H1 (cell line): Measurements from ENCODE around the gene GNG7. TPM values are rescaled to one million over a fixed set of nuclear protein-coding genes. Genes with fewer than 3 reads are reported as not detected.

Experiments used
- CTCF ChIA-PET: fragments of 300-600 bp; sonication (Branson Sonifier 250); formaldehyde crosslinking; loops from one replicate; lab custom pipeline; 2021; ENCODE audit not compliant: partially characterized antibody; lab: Charles Lee
- POLR2A ChIA-PET: fragments of 300-600 bp; sonication (Branson Sonifier 250); formaldehyde crosslinking; loops from one replicate; lab custom pipeline; 2021; ENCODE audit warnings: inconsistent platforms; ENCODE audit not compliant: partially characterized antibody; lab: Charles Lee
- DNase-seq, 2 experiments: peaks; one replicate each; pipeline versions ENCODE4 v3.0.0 to v3.0.0-alpha.2; 2010 to 2022; ENCODE audit warnings: low spot score in 2 of 2, low read depth in 1 of 2, mixed read lengths in 1 of 2
- FAIRE-seq: peaks from 2 replicates; lab custom pipeline; 2011; peaks lifted over from hg19 to GRCh38; lab: Jason Lieb, UNC
- H2AFZ ChIP-seq: 2 replicates; pipeline ENCODE4 v1.8.1; 2012; ENCODE audit warnings: low read length, inconsistent platforms
- H2AK5ac ChIP-seq: 2 replicates; pipeline ENCODE4 v1.6.1; 2013; ENCODE audit warnings: low read depth, low read length
- H2BK120ac ChIP-seq: replicated peaks from 2 replicates; pipeline ENCODE3; 2013; ENCODE audit warnings: low read depth, low read length, inconsistent platforms
- H2BK12ac ChIP-seq: 2 replicates; pipeline ENCODE4 v1.6.1; 2013; ENCODE audit warnings: low read depth, low read length
- H2BK15ac ChIP-seq: 2 replicates; pipeline ENCODE4 v1.6.1; 2013; ENCODE audit warnings: low read length
- H2BK20ac ChIP-seq: 2 replicates; pipeline ENCODE4 v1.6.1; 2013; ENCODE audit warnings: low read length
- H2BK5ac ChIP-seq: 2 replicates; pipeline ENCODE4 v1.6.1; 2013; ENCODE audit warnings: low read depth, low read length
- H3K14ac ChIP-seq: 2 replicates; pipeline ENCODE4 v1.6.1; 2013; ENCODE audit warnings: inconsistent platforms; ENCODE audit not compliant: insufficient read length
- H3K18ac ChIP-seq: 2 replicates; pipeline ENCODE4 v1.6.1; 2013; ENCODE audit warnings: low read length; ENCODE audit errors: extremely low read depth
- H3K23ac ChIP-seq: 2 replicates; pipeline ENCODE4 v1.6.1; 2013; ENCODE audit warnings: inconsistent platforms; ENCODE audit not compliant: insufficient read length
- H3K23me2 ChIP-seq: 2 replicates; pipeline ENCODE4 v1.6.1; 2013; ENCODE audit warnings: low read depth, low read length
- H3K27ac ChIP-seq: 2 replicates; pipeline ENCODE4 v1.6.1; 2011; ENCODE audit warnings: low read depth, low read length, inconsistent platforms
- H3K27me3 ChIP-seq, 4 experiments: replicated peaks in 1 of 4; 1 replicate in 1 of 4; 2 replicates in 3 of 4; pipeline versions ENCODE4 v1.6.1 to v1.8.1; 2011 to 2013; ENCODE audit warnings: low read length in 3 of 4, mild to moderate bottlenecking in 3 of 4, inconsistent platforms in 2 of 4, mixed read lengths in 2 of 4, moderate library complexity in 1 of 4; ENCODE audit not compliant: control insufficient read depth in 3 of 4, insufficient read depth in 3 of 4; ENCODE audit errors: extremely low read depth in 1 of 4
- H3K36me3 ChIP-seq, 4 experiments: 2 replicates each; pipeline versions ENCODE4 v1.6.1 to v1.8.1; 2011 to 2013; ENCODE audit warnings: mild to moderate bottlenecking in 4 of 4, low read length in 3 of 4, moderate library complexity in 2 of 4, control low read depth in 1 of 4, inconsistent platforms in 1 of 4; ENCODE audit not compliant: insufficient read depth in 4 of 4, control insufficient read depth in 2 of 4
- H3K4ac ChIP-seq: replicated peaks from 2 replicates; pipeline ENCODE3; 2013; ENCODE audit warnings: low read length, low read depth, mixed read lengths, inconsistent platforms; ENCODE audit not compliant: insufficient read length
- H3K4me1 ChIP-seq, 4 experiments: replicated peaks in 1 of 4; 1 replicate in 1 of 4; 2 replicates in 3 of 4; pipeline versions ENCODE4 v1.6.1 to v1.8.1; 2011 to 2013; ENCODE audit warnings: low read length in 3 of 4, inconsistent platforms in 2 of 4, mixed read lengths in 1 of 4; ENCODE audit not compliant: insufficient read depth in 4 of 4, control insufficient read depth in 3 of 4
- H3K4me2 ChIP-seq, 2 experiments: 2 replicates each; pipeline versions ENCODE4 v1.6.1 to v1.8.1; 2011 to 2013; ENCODE audit warnings: low read depth in 2 of 2, low read length in 2 of 2, control low read depth in 1 of 2, inconsistent platforms in 1 of 2, mild to moderate bottlenecking in 1 of 2; ENCODE audit not compliant: insufficient read depth in 1 of 2
- H3K4me3 ChIP-seq, 4 experiments: fragments of 200-600, 300-600 bp in 1 of 4; sonication (generic), shearing (Covaris generic), sonication (Bioruptor Twin) in 1 of 4; 2 replicates each; pipeline versions ENCODE4 v1.5.1 to v1.8.1; 2011 to 2016; ENCODE audit warnings: low read length in 4 of 4, low read depth in 3 of 4, control low read depth in 2 of 4, inconsistent platforms in 2 of 4, mild to moderate bottlenecking in 2 of 4, mixed read lengths in 1 of 4, moderate library complexity in 1 of 4; ENCODE audit not compliant: insufficient read depth in 2 of 4; ENCODE audit errors: extremely low read depth in 1 of 4
- H3K56ac ChIP-seq: replicated peaks from 2 replicates; pipeline ENCODE3; 2013; ENCODE audit warnings: low read depth, mild to moderate bottlenecking, mixed read lengths, low read length, inconsistent platforms; ENCODE audit not compliant: insufficient read length
- H3K79me1 ChIP-seq: 2 replicates; pipeline ENCODE4 v1.6.1; 2013; ENCODE audit warnings: low read depth, low read length, control low read depth
- H3K79me2 ChIP-seq, 2 experiments: 2 replicates each; pipeline versions ENCODE4 v1.6.1 to v1.8.1; 2012 to 2013; ENCODE audit warnings: low read length in 2 of 2, mild to moderate bottlenecking in 2 of 2, inconsistent platforms in 1 of 2; ENCODE audit not compliant: insufficient read depth in 2 of 2, control insufficient read depth in 1 of 2
- H3K9ac ChIP-seq, 4 experiments: replicated peaks in 1 of 4; 1 replicate in 1 of 4; 2 replicates in 3 of 4; pipeline versions ENCODE4 v1.6.1 to v1.8.1; 2011 to 2013; ENCODE audit warnings: low read depth in 3 of 4, low read length in 3 of 4, control low read depth in 2 of 4, mild to moderate bottlenecking in 2 of 4, moderate library complexity in 2 of 4, inconsistent platforms in 1 of 4; ENCODE audit errors: extremely low read depth in 1 of 4
- H3K9me3 ChIP-seq, 2 experiments: 2 replicates each; pipeline versions ENCODE4 v1.6.1 to v1.8.1; 2012 to 2013; ENCODE audit warnings: mild to moderate bottlenecking in 2 of 2, moderate library complexity in 2 of 2, control low read depth in 1 of 2, inconsistent platforms in 1 of 2, low read depth in 1 of 2, low read length in 1 of 2, mixed read lengths in 1 of 2; ENCODE audit not compliant: insufficient read depth in 2 of 2
- H4K20me1 ChIP-seq, 2 experiments: replicated peaks in 1 of 2; 2 replicates each; pipeline versions ENCODE3 to v1.8.1; 2011 to 2013; ENCODE audit warnings: inconsistent platforms in 2 of 2, low read length in 2 of 2, mild to moderate bottlenecking in 1 of 2; ENCODE audit not compliant: insufficient read depth in 2 of 2, control insufficient read depth in 1 of 2
- H4K5ac ChIP-seq: 2 replicates; pipeline ENCODE4 v1.6.1; 2013; ENCODE audit warnings: low read length, low read depth, mixed read lengths, inconsistent platforms; ENCODE audit not compliant: insufficient read length
- H4K8ac ChIP-seq: 2 replicates; pipeline ENCODE4 v1.8.0; 2013; ENCODE audit warnings: mild to moderate bottlenecking, moderate library complexity, low read length, inconsistent platforms; ENCODE audit not compliant: insufficient read depth; ENCODE audit errors: extremely low read depth
- H4K91ac ChIP-seq: replicated peaks from 2 replicates; pipeline ENCODE3; 2013; ENCODE audit warnings: low read length, mixed read lengths, inconsistent platforms; ENCODE audit not compliant: insufficient read length
- FOSL1 ChIP-seq: IDR thresholded peaks from 2 replicates; pipeline ENCODE4 v1.6.1; 2011; ENCODE audit warnings: mild to moderate bottlenecking, low read depth, low read length, moderate library complexity; ENCODE audit not compliant: insufficient read depth
- NANOG ChIP-seq: IDR thresholded peaks from 2 replicates; pipeline ENCODE4 v1.6.1; 2011; ENCODE audit warnings: low read length, low read depth, mild to moderate bottlenecking, inconsistent platforms; ENCODE audit not compliant: insufficient read depth, poor library complexity, severe bottlenecking
- WGBS, 2 experiments: shearing (Covaris generic) in 1 of 2; methylation state at CpG; one replicate each; pipeline versions ENCODE4 v1.1.6 to v1.1.7; 2013 to 2015; ENCODE audit warnings: low lambda C conversion rate in 2 of 2, mixed read lengths in 2 of 2, inconsistent platforms in 1 of 2, low coverage in 1 of 2, missing lambda C conversion rate in 1 of 2; ENCODE audit not compliant: insufficient replicate concordance in 2 of 2, insufficient coverage in 1 of 2, insufficient read length in 1 of 2; ENCODE audit errors: extremely low coverage in 1 of 2, missing lambda C conversion rate in 1 of 2; 5-methylcytosine and 5-hydroxymethylcytosine counted together
- polyA plus RNA-seq, 7 experiments: library from polyadenylated mRNA; depleted of rRNA in 3 of 7; stranded (reverse) in 5 of 7; unstranded in 2 of 7; fragments of >200 nt in 5 of 7; fragments of 200-250 nt in 2 of 7; gene quantifications; 1 replicate in 5 of 7; 2 replicates in 1 of 7; 4 replicates in 1 of 7; pipeline versions ENCODE4 v1.2.1 to v1.2.3, GENCODE V29; 2011 to 2013; ENCODE audit warnings: missing spikeins in 2 of 7, mixed read lengths in 2 of 7
- total RNA-seq: library from RNA; stranded (reverse); fragmentation: NEBNext Ultra II Directional; extraction: Animal tissue kit (Norgen Biotek cat#: 25700); gene quantifications from 2 replicates; pipeline ENCODE4 v1.2.1, GENCODE V29; 2021

The GNG7 gene
- total and polyA plus RNA-seq, 2 of the 8 experiments (the other 6 are each of a cell fraction or from before 2014, with no cell fraction given) = 2.8 to 7.8 TPM

- no peak for DNase-seq
- Histone ChIP-seq H2BK120ac (no peak overlapping the region), H4K91ac (no peak overlapping the region), H3K23ac (no peak overlapping the region), H2BK5ac (no peak overlapping the region), H3K4me1 (peaks cover 0 to 5% (median 0%) of the 10 kb centered on the region in 4 experiments; a peak in 1 of 7 replicates), H3K18ac (no peak overlapping the region), H3K27me3 (no peaks in the 10 kb centered on the region; a peak in 2 of 7 replicates), H2BK12ac (no peak overlapping the region), H3K56ac (no peak overlapping the region), H4K20me1 (peaks cover 0 to 3% of the 10 kb centered on the region in 2 experiments), H4K8ac (no peak overlapping the region; the same call in 1 of the 2 replicates), H3K9ac (no peak overlapping the region), H3K9me3 (no peaks in the 10 kb centered on the region), H3K4me3 (no peak overlapping the region), H3K4me2 (no peak overlapping the region), H3K23me2 (no peaks in the 10 kb centered on the region), H4K5ac (no peak overlapping the region), H3K14ac (no peak overlapping the region), H3K36me3 (peaks cover 0 to 9% (median 0%) of the 10 kb centered on the region in 4 experiments; a peak in 2 of 8 replicates), H3K27ac (no peak overlapping the region), H2BK15ac (no peak overlapping the region), H2BK20ac (no peak overlapping the region), H3K79me2 (no peaks in the 10 kb centered on the region), H2AK5ac (no peak overlapping the region), H3K4ac (no peak overlapping the region), H2AFZ (no peak overlapping the region), H3K79me1 (no peaks in the 10 kb centered on the region)
- no peak for FAIRE-seq
- POLR2A ChIA-PET = interaction anchor here (0.6 to 1.3 kb wide), 6 partner anchors 10 to 144 kb away, joined by 3 to 4 read pairs (median 3); partner anchors contain the start of gene SLC39A3
- WGBS, 2 experiments = 95% methylated on average over 23 of the region's 23 CpGs; no CpG with 5 or more reads in 1 of the 2 experiments
- CTCF ChIA-PET = interaction anchor here (0.7 to 3.0 kb wide), 5 partner anchors 10 to 266 kb away, joined by 3 to 14 read pairs (median 3); no protein-coding TSS in a partner anchor
- TF ChIP-seq NANOG (no peak), FOSL1 (no peak)
Observed at GRCh38 chr19:2728783-2729387, 26.4 kb upstream of the GNG7 start.
